Fibroblast of lung (primary cell): ENCODE results near the gene COX6B1.

ENCODE experiments used
- EZH2 ChIP-seq: IDR thresholded peaks from 2 replicates; pipeline ENCODE4 v1.5.1; 2012; ENCODE audit warnings: low read length, control low read depth, mild to moderate bottlenecking; ENCODE audit errors: missing control alignments
- TF ChIP-seq, protein P1 (sequence below), 2 donors: IDR thresholded peaks in 1 of 2; conservative IDR thresholded peaks in 1 of 2; 1 replicate in 1 of 2; 2 replicates in 1 of 2; pipeline ENCODE4 v1.5.1; 2011 to 2012; ENCODE audit warnings: low read length in 2 of 2, control low read depth in 1 of 2, inconsistent platforms in 1 of 2, low read depth in 1 of 2, mild to moderate bottlenecking in 1 of 2

GRCh38 chr19:35696835-35697234 is 48.7 kb downstream of the COX6B1 start:
- TF ChIP-seq, protein P1, sequence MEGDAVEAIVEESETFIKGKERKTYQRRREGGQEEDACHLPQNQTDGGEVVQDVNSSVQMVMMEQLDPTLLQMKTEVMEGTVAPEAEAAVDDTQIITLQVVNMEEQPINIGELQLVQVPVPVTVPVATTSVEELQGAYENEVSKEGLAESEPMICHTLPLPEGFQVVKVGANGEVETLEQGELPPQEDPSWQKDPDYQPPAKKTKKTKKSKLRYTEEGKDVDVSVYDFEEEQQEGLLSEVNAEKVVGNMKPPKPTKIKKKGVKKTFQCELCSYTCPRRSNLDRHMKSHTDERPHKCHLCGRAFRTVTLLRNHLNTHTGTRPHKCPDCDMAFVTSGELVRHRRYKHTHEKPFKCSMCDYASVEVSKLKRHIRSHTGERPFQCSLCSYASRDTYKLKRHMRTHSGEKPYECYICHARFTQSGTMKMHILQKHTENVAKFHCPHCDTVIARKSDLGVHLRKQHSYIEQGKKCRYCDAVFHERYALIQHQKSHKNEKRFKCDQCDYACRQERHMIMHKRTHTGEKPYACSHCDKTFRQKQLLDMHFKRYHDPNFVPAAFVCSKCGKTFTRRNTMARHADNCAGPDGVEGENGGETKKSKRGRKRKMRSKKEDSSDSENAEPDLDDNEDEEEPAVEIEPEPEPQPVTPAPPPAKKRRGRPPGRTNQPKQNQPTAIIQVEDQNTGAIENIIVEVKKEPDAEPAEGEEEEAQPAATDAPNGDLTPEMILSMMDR (conservative IDR thresholded peaks at IDR 0.05 in 1 of 2, IDR thresholded peaks at IDR 0.05 in 1 of 2; ENCODE audit: low read depth in 1 of 2, low read length in 2 of 2): no peak
- no peak for TF ChIP-seq EZH2
